ENCODE results near the gene MAP3K8.

DNA sequence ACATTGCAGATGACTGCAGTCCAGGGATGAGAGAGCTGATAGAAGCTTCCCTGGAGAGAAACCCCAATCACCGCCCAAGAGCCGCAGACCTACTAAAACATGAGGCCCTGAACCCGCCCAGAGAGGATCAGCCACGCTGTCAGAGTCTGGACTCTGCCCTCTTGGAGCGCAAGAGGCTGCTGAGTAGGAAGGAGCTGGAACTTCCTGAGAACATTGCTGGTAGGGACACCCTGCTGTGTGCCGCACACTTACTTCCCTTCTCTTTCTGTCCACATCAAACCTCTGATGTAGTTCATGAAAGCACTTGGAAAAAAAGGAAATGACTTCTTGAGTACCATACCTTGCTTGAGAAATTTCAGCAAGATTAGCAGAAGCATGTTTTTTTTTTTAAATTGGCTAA lies 25.3 kb downstream of the MAP3K8 start:
- TF ChIP-seq CTCF (IDR thresholded peaks at IDR 0.05) (no peak), POLR2A (IDR thresholded peaks at IDR 0.05) (no peak)

Measured in testis (tissue), 2 donors.